Urothelium cell line (cell line): ENCODE results near the gene GSK3B.
A peak's percentile ranks its signal among the peaks of the same experiment; 100 is the strongest.

Experiments
- DNase-seq: peaks from one replicate; pipeline ENCODE4 v3.0.0; 2011; ENCODE audit warnings: low spot score, mixed read lengths
- FAIRE-seq: peaks from 2 replicates; lab custom pipeline; 2011; peaks lifted over from hg19 to GRCh38; lab: Jason Lieb, UNC

The GSK3B gene

DNA sequence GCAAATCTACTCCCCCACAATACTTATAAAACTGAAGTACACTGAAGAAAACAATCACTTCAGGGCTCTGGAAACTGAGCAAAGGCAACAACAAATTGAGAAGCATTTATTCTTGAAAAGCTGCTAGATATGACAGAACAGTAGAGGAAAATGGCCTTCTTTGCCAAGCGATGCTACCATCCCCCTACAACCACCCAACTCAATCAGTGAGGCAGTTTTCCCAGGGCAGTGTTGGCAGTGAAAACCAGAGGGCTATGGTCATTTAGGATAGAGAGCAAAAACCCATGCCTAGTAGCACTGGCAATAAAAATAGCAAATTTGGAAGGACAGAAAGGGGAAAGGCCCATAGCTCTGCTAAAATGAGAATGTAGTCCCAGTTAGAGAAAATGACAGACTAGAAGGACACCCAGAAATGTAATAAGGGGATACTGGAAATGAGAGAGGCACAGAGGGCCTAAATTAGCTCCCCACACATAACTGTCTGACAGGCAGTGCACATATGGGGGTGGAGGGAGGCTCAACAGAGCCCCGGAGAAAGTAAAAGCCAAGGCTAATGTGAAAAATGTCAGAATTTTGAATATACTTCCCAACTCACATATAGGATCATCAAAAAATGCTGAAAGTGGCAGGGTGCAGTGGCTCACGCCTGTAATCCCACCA, 143.5 kb downstream of the GSK3B start:
- DNase-seq (no peak), FAIRE-seq (no peak)

DNA sequence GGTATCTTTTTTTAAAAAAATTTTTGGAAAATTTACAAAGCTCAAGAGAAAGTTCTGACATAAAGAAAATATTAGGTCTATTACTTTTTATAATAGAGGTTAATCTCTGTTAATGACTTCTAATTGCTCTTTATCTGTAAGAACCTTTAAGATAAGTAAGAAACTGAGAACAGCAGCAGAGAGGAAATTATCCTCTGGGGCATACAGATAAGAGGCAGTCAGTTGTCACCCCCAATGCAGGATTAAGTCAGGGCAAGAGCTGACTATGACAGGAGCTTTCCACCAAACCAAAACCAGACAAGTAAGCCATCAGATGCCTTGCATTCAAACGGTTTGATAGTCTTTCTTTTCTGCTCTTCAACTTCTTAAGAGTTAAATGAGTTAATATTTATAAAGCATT, 149.0 kb downstream of the GSK3B start:
- no peak for DNase-seq
- FAIRE-seq = no peak

DNA sequence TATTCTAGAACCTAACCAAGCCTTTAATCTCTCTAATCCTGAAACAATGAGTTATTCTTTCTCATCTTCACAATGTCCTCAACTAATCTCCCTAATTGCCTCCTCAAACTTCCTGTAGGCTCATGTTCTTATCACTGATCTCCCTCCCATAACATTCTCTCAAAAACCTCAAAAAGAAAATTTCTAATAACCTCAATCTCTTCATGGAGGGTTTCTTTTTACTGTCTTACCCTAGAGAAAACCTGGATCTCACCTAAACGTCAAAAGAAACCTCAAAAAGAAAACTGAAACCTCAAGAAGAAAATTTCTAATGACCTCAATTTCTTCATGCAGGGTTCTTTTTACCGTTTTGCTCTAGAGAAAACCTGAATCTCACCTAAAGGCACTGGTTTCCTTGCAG, 150.2 kb downstream of the GSK3B start:
- DNase-seq = no peak
- no peak for FAIRE-seq

DNA sequence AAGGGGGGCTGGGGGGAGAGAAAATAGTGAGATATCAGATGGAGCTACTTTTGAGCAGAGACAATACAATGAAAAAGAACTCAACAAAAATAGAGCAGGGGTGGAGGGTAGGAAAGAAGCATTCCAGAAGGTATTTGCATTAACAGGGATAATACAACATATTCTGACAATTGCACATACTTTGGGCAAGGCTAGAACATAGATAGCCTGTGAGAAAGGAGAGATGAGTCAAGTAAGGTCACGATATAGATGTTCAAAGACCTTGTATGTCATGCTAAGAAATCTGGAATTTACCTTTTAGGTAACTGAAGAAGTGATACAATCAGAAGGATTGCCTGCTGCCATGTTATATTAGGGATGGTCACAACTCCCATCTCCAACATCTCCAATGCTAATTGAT, 155.2 kb downstream of the GSK3B start:
- no peak for FAIRE-seq
- no peak for DNase-seq

DNA sequence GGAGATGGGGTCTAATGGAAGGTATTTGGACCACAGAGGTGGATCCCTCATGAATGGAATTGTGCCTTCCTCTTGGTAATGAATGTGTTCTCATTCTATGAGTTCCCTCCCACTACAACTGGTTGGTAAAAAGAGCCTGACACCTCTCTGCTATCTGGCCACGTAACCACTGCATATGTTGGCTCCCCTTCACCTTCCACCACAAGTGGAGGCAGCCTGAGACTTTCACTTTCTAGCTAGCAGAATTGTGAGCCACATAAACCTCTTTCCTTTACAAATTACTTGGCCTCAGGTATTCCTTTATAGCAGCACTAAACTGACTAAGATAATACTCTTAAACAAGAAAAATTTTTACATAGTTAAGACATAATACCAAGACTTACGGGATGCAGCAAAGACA, 157.0 kb downstream of the GSK3B start:
- no peak for FAIRE-seq
- no peak for DNase-seq

DNA sequence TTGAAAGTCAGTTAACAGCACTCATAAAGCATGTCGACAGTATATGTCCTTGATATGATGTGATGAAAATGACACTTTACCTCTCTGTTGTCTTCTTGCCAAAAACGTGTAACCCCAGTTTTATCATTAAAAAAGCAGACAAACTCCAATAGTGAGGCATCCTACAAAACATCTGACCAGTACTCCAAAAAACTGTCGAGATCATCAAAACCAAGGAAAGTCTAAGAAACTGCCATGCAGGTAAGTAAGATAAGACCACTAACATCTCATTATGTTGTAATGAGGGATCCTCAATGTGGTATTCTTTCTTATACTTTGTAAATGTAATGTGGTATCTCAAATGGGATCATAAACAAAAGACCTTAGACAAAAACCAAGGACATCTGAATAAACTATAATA, 160.0 kb downstream of the GSK3B start:
- DNase-seq (no peak), FAIRE-seq (peak; percentile 48)

DNA sequence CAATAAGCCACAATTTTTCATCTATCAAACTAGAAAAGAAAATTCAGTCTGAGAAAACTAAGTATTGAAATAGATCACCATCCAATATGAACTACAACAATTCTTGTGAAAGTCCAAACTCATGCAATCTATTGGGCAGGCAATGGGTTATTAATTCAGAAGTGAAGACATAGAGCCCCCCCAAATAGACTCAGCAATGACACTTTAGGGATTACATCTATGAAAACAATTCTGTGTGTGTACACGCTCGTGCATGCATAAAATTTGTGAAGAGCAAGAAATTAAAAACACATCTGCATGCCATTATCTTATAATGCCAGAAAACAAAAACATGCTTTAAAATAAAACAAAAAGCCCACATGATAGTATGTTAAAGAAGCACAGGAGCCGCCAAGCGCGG, 161.0 kb downstream of the GSK3B start:
- no peak for FAIRE-seq
- no peak for DNase-seq

DNA sequence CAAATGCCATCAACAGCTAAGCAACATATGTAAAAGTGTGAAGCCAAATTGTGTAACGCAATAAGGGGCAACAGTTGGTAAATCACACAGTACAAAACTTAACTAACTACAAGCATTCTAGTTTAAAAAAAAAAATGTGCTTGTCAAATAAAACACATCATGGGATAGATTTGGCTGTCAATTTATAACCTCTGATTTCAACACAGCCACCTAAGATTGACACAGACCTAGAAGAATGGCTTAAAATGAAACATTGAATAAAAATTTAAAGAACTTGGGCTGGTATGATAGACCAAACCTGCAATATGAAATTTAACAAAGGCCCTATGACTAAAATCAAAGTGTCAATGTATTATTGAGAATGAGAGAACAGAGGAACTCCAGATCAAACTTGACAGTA, 164.0 kb downstream of the GSK3B start:
- no peak for DNase-seq
- FAIRE-seq = no peak

DNA sequence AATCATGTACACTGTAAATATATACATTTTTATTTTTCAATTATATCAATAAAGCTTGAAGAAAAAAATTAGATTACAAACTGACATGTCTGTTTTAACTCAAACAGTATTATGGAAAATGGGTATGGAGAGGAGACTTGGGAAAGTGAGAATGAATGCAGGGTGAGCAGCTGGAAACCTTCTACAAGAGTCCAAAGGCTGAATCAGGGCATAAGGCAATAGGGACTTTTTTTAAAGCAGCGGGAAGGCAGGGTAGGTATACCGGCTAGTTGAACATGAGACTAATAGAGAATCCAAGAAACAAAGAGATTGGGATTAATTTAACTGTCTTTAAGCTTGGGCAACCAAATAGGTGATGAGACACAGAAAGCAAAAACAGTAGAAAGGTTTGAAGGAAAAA, 167.1 kb downstream of the GSK3B start:
- no peak for FAIRE-seq

DNA sequence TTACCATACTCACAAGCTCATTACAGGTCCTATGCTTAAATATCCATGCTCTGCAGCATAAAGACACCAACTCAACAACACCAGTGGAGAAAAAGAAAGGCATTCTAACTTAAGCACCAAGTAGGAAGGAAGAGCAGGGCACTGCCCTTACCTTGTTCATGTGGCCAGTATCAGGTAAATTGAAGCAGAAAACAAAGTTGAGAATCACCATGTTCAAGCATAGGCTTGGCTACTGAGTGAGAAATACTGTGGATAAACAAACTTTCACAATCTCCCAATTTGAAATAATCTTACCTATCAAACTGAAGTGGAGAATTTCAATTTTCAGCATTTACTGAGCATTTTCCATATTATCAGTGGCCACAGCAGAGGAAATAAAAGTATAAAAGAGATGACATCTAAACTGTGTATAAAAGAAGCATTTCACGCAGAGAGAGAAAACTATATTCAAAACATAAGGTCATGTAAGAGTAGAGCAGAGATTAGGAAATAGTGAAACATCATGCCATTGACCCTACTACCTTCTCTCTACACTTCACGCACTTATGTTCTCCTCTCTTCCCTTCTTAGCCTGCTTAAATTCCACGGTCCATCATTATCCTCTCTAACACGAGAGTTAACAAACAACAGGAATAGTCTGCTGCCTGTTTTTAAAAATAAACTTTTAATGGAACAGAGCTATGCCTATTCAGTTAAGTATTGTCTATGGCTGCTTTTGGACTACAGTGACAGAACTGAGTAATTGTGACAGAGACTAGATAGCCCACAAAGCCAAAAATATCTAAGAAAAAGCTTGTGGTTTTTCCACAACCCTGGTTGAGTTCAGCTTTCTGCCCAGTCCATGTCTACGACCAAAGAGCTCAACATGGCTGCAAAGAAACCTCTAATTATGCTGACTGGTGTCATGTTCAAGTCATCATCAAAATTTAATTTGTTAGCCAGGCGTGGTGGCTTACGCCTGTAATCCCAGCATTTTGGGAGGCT, 169.8 kb downstream of the GSK3B start:
- DNase-seq (no peak), FAIRE-seq (no peak)

More for the DNA sequence above, 167.1 kb downstream of the GSK3B start:
- no peak for DNase-seq

DNA sequence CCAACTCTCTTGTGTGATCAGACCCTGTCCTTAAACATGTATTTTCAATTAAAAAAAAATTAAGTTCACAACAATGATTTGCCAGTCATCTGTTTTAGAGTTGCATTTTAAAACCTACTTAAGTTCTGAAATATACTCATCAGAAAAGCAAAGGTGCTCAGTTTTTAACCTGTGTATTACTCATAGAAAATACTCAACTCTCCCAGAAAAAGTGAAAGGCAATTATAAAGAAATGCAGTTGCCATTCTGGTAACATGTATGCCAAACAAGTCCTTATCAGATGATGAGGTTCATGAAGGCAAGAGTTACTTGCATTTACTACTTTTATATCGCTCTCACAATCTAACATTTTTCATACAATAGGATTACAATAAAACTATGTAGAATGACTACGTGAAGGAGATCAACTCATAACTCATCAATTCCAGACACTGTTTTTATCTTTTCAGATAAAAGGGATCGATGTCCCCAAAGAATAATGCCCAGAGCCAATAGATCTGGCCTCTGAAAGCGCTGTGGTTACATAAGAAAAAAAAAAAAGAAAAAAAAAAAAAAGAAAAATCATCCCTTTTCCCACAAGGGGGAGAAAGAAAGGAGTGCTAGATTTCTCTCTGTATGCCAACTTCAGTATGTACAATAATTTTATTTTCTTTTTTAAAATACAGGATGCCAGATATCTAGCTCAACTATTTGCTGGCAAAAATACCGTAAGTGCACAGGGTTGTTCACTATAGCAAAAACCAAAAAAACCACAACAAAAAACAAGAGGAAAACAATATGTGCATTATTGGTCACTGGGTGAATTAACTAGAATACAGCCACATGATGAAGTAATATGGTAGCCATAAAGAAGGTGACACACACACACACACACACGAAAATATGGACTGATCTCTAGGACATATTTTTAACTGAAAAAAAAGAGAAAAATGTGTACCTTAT, 175.0 kb downstream of the GSK3B start:
- DNase-seq (no peak), FAIRE-seq (no peak)

DNA sequence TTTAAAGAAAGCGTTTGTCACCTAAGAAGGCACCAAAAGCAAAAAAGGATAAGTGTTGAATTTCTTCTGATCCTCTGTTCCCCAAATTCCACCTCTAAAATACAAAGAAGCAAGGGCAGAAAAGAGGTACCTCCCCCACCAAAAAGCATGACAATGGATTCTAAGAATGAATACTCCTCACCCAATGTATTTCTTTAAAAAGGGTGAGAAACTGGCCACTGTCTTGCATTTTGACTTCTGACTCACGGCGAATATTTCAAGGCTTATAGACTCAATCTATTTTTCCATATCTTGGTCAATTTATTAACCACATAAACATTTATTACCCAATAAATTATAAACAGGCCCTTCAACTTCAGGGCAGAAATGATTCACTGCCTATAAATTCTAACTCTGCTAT, 181.2 kb downstream of the GSK3B start:
- FAIRE-seq (no peak), DNase-seq (no peak)

DNA sequence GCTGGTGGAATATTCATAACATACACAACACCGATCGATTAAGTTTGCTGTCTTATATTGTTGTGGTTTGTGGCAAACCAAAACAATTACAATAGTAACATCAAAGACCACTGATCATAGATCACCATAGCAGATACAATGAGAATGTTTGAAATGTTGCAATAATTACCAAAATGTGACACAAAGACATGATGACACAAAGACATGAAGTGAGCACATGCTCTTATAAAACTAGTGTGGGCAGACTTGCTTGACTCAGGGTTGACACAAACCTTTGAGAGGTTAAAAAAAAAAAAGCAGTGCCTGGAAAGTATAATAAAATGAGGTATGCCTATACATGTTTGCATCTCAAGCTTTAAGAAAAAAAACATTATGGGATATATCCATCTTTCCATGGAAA, 182.0 kb downstream of the GSK3B start:
- DNase-seq (no peak), FAIRE-seq (no peak)

DNA sequence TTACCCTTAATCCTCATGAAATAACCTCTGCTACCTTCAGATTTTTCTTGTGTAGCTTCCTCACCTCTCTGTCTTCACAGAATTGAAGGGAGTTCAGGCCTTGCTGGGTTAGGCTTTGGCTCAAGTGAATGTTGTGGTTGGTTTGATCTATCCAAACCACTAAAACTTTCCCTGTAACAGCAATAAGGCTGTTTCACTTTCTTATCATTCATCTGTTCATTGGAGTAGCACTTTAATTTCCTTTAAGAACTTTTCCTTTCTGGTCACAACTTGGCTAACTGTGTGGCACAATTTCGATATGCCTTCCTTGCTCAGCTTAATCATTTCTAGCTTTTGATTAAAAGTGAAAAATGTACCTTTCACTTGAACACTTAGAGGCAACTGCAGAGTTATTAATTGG, 182.5 kb downstream of the GSK3B start:
- no peak for DNase-seq

DNA sequence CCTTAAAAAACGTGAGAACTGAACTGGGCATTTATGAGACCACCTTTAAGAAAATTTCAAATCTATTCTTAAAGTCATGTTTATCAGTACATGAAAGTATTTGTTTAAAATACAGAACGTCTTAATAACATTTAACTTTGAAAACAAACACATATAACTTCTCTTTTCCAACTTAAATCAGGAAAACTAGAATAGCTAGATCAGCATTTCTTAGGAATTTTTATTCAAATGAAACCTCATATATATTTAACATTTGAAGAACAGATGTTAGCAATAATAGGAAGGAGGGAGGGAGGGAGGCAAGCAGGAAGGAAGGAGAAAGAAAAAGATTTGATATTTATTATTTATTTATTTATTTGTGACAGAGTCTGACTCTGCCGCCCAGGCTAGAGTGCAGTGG, 192.2 kb downstream of the GSK3B start:
- DNase-seq = no peak
- no peak for FAIRE-seq

More for the DNA sequence above, 182.5 kb downstream of the GSK3B start:
- no peak for FAIRE-seq

DNA sequence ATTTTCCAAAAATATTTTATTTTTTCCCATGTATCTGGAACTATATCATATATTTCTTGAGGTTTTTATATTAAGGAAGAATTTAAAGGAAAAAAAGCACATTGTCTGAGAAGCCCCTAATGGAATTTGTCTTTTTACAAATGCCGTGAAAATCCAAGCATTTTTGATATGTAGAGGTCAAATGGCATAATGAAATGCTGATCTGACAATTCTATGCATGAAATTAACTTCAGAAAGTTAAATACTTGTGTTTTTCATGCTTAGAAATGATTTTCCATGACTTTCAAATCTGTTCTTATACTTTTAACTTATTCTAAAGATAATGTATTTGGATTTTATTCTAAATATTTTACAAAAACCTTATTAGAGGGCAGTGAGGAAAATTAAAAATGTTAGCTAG, 193.1 kb downstream of the GSK3B start:
- DNase-seq = no peak
- FAIRE-seq = no peak

DNA sequence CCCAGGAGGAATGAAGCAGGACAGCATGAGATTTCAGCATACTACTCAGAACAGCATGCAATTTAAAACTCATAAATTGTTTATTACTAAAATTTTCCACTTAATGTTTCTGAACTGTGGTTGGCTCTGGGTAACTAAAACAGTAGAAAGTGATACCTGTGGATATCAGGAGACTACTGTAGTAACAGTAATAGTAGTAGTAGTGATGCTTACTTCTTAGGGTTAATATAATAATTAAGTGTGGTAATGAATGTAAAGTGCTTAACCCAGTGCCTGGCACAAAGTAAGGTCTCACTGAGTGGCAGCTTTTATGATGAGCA, 195.1 kb downstream of the GSK3B start:
- DNase-seq (no peak), FAIRE-seq (no peak)

DNA sequence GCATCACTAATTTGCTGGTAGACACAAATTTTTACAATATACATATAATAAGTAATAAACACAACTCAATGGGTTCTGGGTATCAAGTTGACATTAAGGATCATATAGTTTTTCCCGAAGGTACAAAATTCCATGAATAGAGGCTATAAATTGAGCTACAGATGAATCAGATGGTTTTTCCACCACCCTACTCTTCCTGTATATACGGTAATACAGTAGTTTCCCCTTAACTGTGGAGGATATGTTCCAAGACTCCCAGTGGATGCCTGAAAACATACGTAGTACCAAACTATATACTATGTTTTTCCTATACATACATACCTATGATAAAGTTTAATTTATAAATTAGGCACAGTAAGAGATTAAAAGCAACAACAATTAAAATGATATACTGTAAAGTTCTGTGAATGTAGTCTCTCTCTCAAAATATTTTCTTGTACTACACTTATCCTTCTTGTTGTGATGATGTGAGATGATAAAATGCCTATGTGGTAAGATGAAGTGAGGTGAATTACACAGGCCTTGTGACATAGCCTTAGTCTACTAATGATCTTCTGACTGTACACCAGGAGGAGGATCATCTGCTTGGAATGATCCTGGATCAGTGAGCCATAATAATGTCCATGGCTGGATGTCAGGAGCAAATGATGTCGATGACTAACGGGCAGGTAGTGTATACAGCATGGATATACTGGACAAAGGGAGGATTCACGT, 195.6 kb downstream of the GSK3B start:
- peak; percentile 37 for FAIRE-seq
- no peak for DNase-seq

DNA sequence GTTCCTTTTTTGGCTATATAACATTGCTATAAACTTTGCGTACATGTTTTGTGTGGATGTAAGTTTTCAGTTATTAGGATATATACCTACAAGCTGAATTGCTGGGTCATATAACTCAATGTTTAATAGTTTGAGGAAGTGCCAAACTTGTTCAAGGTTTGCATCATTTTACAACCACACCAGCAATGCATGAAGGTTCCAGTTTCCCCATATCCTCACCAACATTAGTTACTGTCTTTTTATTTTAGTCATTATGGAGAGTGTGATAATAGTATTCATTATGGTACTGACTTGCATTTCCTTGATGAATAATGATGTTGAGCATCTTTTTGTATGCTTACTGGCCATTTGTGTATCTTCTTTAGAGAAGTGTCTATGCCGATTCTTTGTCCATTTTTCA, 200.1 kb downstream of the GSK3B start:
- DNase-seq (no peak), FAIRE-seq (no peak)

DNA sequence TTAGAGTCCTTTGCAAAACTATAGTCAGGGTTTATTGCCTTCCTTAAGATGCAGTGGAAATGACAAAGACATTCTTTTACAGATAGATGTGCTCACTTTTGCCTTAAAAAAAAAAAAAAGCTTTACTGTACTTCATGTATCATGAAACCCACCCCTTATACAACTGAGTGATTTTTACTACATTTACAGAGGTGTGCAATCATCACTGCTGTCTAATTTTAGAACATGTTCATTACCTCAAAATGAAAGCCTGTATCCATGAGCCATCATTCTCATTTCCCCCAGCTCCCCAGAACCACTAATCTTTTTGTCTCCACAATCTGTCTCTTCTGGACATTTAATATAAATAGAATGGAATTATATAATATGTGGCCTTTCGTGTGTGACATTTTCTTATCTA, 200.5 kb downstream of the GSK3B start:
- DNase-seq (no peak), FAIRE-seq (no peak)
